ENCODE results near the gene GJC3. TPM values are rescaled to one million over a fixed set of nuclear protein-coding genes. Genes with fewer than 3 reads are reported as not detected.
A peak's percentile ranks its signal among the peaks of the same experiment; 100 is the strongest.

The GJC3 gene
- total and polyA plus RNA-seq, 2 of the 13 experiments (the other 11 are each of a cell fraction or from before 2014, with no cell fraction given), result 0.75 to 1.4 TPM

- no peak for TF ChIP-seq FOXO1 (CRISPR knock-in tag; IDR thresholded peaks at IDR 0.05)
- peak; percentile 11 for TF ChIP-seq PHF5A (CRISPR knock-in tag; IDR thresholded peaks at IDR 0.05; ENCODE audit: low read depth, unreplicated experiment)
- peak; percentile 75; the same call in 1 of the 2 replicates for TF ChIP-seq ARID4A (CRISPR knock-in tag; IDR thresholded peaks at IDR 0.05; ENCODE audit: borderline replicate concordance)
- peak; percentile 28 for TF ChIP-seq SKI (IDR thresholded peaks at IDR 0.05; ENCODE audit: partially characterized antibody)
- no peak for TF ChIP-seq HDAC6 (IDR thresholded peaks at IDR 0.05; ENCODE audit: low read depth, low read length)
- TF ChIP-seq ZHX1 (CRISPR knock-in tag; IDR thresholded peaks at IDR 0.05; ENCODE audit: low read depth), result no peak
- TF ChIP-seq BORCS8-MEF2B (CRISPR knock-in tag; IDR thresholded peaks at IDR 0.05), result peak; percentile 59; the same call in 1 of the 2 replicates
- no peak for TF ChIP-seq ZFP82 (CRISPR knock-in tag; IDR thresholded peaks at IDR 0.05; ENCODE audit: borderline replicate concordance)
- TF ChIP-seq TFDP2 (CRISPR knock-in tag; IDR thresholded peaks at IDR 0.05), result no peak
- no peak for TF ChIP-seq RNF2 (conservative IDR thresholded peaks at IDR 0.05; ENCODE audit: low read depth)
- TF ChIP-seq, protein P1, sequence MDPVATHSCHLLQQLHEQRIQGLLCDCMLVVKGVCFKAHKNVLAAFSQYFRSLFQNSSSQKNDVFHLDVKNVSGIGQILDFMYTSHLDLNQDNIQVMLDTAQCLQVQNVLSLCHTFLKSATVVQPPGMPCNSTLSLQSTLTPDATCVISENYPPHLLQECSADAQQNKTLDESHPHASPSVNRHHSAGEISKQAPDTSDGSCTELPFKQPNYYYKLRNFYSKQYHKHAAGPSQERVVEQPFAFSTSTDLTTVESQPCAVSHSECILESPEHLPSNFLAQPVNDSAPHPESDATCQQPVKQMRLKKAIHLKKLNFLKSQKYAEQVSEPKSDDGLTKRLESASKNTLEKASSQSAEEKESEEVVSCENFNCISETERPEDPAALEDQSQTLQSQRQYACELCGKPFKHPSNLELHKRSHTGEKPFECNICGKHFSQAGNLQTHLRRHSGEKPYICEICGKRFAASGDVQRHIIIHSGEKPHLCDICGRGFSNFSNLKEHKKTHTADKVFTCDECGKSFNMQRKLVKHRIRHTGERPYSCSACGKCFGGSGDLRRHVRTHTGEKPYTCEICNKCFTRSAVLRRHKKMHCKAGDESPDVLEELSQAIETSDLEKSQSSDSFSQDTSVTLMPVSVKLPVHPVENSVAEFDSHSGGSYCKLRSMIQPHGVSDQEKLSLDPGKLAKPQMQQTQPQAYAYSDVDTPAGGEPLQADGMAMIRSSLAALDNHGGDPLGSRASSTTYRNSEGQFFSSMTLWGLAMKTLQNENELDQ (CRISPR knock-in tag; IDR thresholded peaks at IDR 0.05; ENCODE audit: borderline replicate concordance), result no peak
- TF ChIP-seq ASH2L (IDR thresholded peaks at IDR 0.05; ENCODE audit: insufficient read length, low read depth, low read length), result peak; percentile 49
- TF ChIP-seq HOXA5 (CRISPR knock-in tag; IDR thresholded peaks at IDR 0.05), result no peak
- TF ChIP-seq ZNF660 (CRISPR knock-in tag; IDR thresholded peaks at IDR 0.05; ENCODE audit: borderline replicate concordance, low read depth), result no peak
- TF ChIP-seq, protein P2, sequence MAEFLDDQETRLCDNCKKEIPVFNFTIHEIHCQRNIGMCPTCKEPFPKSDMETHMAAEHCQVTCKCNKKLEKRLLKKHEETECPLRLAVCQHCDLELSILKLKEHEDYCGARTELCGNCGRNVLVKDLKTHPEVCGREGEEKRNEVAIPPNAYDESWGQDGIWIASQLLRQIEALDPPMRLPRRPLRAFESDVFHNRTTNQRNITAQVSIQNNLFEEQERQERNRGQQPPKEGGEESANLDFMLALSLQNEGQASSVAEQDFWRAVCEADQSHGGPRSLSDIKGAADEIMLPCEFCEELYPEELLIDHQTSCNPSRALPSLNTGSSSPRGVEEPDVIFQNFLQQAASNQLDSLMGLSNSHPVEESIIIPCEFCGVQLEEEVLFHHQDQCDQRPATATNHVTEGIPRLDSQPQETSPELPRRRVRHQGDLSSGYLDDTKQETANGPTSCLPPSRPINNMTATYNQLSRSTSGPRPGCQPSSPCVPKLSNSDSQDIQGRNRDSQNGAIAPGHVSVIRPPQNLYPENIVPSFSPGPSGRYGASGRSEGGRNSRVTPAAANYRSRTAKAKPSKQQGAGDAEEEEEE (CRISPR knock-in tag; IDR thresholded peaks at IDR 0.05; ENCODE audit: borderline replicate concordance), result no peak
Measured at GRCh38 chr7:99975782-99976521, 46.5 kb upstream of the GJC3 start, which contains the start of gene AZGP1 (continued).

All from HepG2 (cell line).